ENCODE data around the gene PHF20. TPM values are rescaled to one million over a fixed set of nuclear protein-coding genes. Genes with fewer than 3 reads are reported as not detected.
"Not testable (repeated sequence)": the region's sequence is repeated elsewhere in the genome, so short reads cannot be mapped to it uniquely, and the experiment has no call there.

PHF20 gene
- total RNA-seq, 1 donor from 2014 or later: 86.0 TPM

- no peak for ATAC-seq (ENCODE audit: low read depth)
- Mint-ChIP-seq H3K36me3 (ENCODE audit: low read depth) (peaks cover 53% of the 10 kb centered on the region), H3K27ac (no peak overlapping the region), H3K27me3 (no peaks in the 10 kb centered on the region), H3K4me1 (peaks cover 14% of the 10 kb centered on the region), H3K9me3 (peaks cover 7% of the 10 kb centered on the region), H3K4me3 (no peak overlapping the region)
- DNase-seq: no peak
- POLR2A ChIA-PET: no interaction called here
- intact Hi-C loops (cut with micrococcal nuclease): no loop called here
- no peak for TF ChIP-seq CTCF (IDR thresholded peaks at IDR 0.05)
- CTCF ChIA-PET: no interaction called here
These were observed 66.4 kb downstream of the PHF20 start for GRCh38 chr20:35838205-35838604.

GRCh38 chr20:35839904-35840303 is 68.1 kb downstream of the PHF20 start:
- intact Hi-C loops (cut with micrococcal nuclease): no loop called here
- H3K27me3 Mint-ChIP-seq: no peaks in the 10 kb centered on the region
- peaks cover 66% of the 10 kb centered on the region for H3K36me3 Mint-ChIP-seq (ENCODE audit: low read depth)
- DNase-seq: no peak
- TF ChIP-seq CTCF (IDR thresholded peaks at IDR 0.05): no peak
- POLR2A ChIA-PET: interaction anchor here (0.5 to 2.7 kb wide), 3 partner anchors 16 to 97 kb away, joined by 3 to 7 read pairs (median 5); partner anchors contain the start of gene RBM39
- peaks cover 10% of the 10 kb centered on the region for H3K4me1 Mint-ChIP-seq
- no peak for ATAC-seq (ENCODE audit: low read depth)
- peaks cover 12% of the 10 kb centered on the region for H3K9me3 Mint-ChIP-seq
- CTCF ChIA-PET: no interaction called here
- no peak overlapping the region for H3K27ac Mint-ChIP-seq
- no peak overlapping the region for H3K4me3 Mint-ChIP-seq

GRCh38 chr20:35840421-35840820 is 68.6 kb downstream of the PHF20 start:
- TF ChIP-seq CTCF (IDR thresholded peaks at IDR 0.05): no peak
- ChIA-PET CTCF (no interaction called here), POLR2A (interaction anchor here (2.7 kb wide), 1 partner anchor 98 kb away, joined by 7 read pairs; the partner anchor contains the start of gene RBM39)
- Mint-ChIP-seq H3K4me1 (peaks cover 10% of the 10 kb centered on the region), H3K9me3 (peaks cover 12% of the 10 kb centered on the region), H3K4me3 (no peak overlapping the region), H3K27ac (no peak overlapping the region), H3K36me3 (ENCODE audit: low read depth) (peaks cover 67% of the 10 kb centered on the region), H3K27me3 (no peaks in the 10 kb centered on the region)
- intact Hi-C loops (cut with micrococcal nuclease): no loop called here
- ATAC-seq (ENCODE audit: low read depth) (no peak), DNase-seq (no peak)

GRCh38 chr20:35842361-35842760 is 70.5 kb downstream of the PHF20 start:
- peaks cover 10% of the 10 kb centered on the region for H3K4me1 Mint-ChIP-seq
- no peak for TF ChIP-seq CTCF (IDR thresholded peaks at IDR 0.05)
- ATAC-seq (ENCODE audit: low read depth) (no peak), DNase-seq (no peak)
- H3K4me3 Mint-ChIP-seq: no peak overlapping the region
- peaks cover 12% of the 10 kb centered on the region for H3K9me3 Mint-ChIP-seq
- no peaks in the 10 kb centered on the region for H3K27me3 Mint-ChIP-seq
- no peak overlapping the region for H3K27ac Mint-ChIP-seq
- intact Hi-C loops (cut with micrococcal nuclease): no loop called here
- ChIA-PET POLR2A (interaction anchor here (2.7 kb wide), 1 partner anchor 100 kb away, joined by 7 read pairs; the partner anchor contains the start of gene RBM39), CTCF (no interaction called here)
- peaks cover 78% of the 10 kb centered on the region for H3K36me3 Mint-ChIP-seq (ENCODE audit: low read depth)

- CTCF ChIA-PET: not testable (repeated sequence)
These were observed 72.1 kb downstream of the PHF20 start for GRCh38 chr20:35843894-35844293.

GRCh38 chr20:35845561-35845960 is 73.7 kb downstream of the PHF20 start:
- Mint-ChIP-seq H3K4me3 (no peak overlapping the region), H3K27ac (no peak overlapping the region), H3K27me3 (no peaks in the 10 kb centered on the region), H3K9me3 (peaks cover 12% of the 10 kb centered on the region), H3K36me3 (ENCODE audit: low read depth) (peaks cover 86% of the 10 kb centered on the region), H3K4me1 (peaks cover 8% of the 10 kb centered on the region)
- ATAC-seq (ENCODE audit: low read depth) (no peak), DNase-seq (no peak)
- intact Hi-C loops (cut with micrococcal nuclease): no loop called here
- POLR2A ChIA-PET: interaction anchor here (0.7 kb wide), 1 partner anchor 392 kb away, joined by 3 read pairs; no protein-coding TSS in a partner anchor
- CTCF ChIA-PET: no interaction called here
- no peak for TF ChIP-seq CTCF (IDR thresholded peaks at IDR 0.05)

More at GRCh38 chr20:35843894-35844293, 72.1 kb downstream of the PHF20 start:
- Mint-ChIP-seq H3K9me3 (peaks cover 12% of the 10 kb centered on the region), H3K36me3 (ENCODE audit: low read depth) (peaks cover 82% of the 10 kb centered on the region)
- H3K4me1 Mint-ChIP-seq; H3K27me3 Mint-ChIP-seq; intact Hi-C loops (cut with micrococcal nuclease); H3K27ac Mint-ChIP-seq; H3K4me3 Mint-ChIP-seq; ATAC-seq (ENCODE audit: low read depth); DNase-seq: not testable (repeated sequence)
- POLR2A ChIA-PET: interaction anchor here (1.3 kb wide), 1 partner anchor 102 kb away, joined by 3 read pairs; the partner anchor contains the start of gene RBM39
